ENCODE results near the gene RAB29. TPM values are rescaled to one million over a fixed set of nuclear protein-coding genes. Genes with fewer than 3 reads are reported as not detected.

RAB29 gene
- total RNA-seq, 2 experiments from 2014 or later = 11.7 to 11.8 TPM

DNA sequence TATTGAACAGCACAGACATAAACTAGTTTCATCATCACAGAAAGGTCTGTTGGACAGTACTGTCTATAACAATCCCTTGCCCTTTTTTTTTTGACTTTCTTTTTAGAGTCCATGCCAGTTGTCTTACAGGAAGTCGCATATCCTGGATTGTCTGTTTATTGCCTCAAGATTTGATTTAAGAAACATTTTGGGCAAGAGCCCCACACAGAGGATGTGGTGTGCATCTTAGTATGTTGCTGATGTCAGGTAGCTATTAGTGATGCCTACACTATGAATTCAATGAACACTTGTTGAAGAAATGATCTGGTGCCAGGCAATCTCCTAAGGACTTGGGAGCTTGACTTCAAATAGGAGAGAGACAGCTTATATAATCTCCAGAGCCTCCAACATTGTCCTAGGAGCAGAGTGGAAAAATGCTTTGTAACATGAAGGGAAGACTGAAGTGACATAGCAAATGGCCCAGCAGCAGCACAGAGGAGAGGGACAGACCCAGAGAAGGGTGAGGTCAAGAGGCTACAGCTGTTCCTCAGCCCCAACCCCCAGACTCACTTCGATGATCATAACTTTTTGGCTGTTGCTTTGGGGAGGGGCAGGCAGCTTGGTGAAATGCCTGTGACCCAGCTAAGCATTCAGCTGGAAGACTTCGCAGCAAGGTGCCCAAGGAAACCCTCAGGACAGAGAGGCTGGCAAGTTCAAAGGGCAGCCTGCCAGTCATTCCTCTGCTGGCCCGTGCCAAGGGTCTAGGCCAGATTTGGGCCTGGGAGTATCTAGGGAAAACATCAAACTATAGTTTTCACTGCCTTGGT, 7.5 kb upstream of the RAB29 start:
- peaks cover 8% of the 10 kb centered on the region for H3K4me1 ChIP-seq (ENCODE audit: insufficient read depth, low read length)
- no peaks in the 10 kb centered on the region for H3K36me3 ChIP-seq (ENCODE audit: insufficient read depth, low read length)
- H3K27ac ChIP-seq (ENCODE audit: low read depth in 1 of 2, low read length in 2 of 2) = no peak overlapping the region
- H3K36me3 Mint-ChIP-seq (ENCODE audit: low read depth) = no peaks in the 10 kb centered on the region
- H3K27me3 ChIP-seq (ENCODE audit: control insufficient read depth in 1 of 2, insufficient read depth in 2 of 2, low read length in 2 of 2) = no peaks in the 10 kb centered on the region
- no peak overlapping the region for H3K4me3 ChIP-seq (ENCODE audit: low read length)
- POLR2A ChIA-PET = interaction anchor here (0.5 to 1.7 kb wide), 5 partner anchors 8 to 191 kb away, joined by 3 to 7 read pairs (median 4); partner anchors contain the start of gene NUCKS1
- H3K9me3 Mint-ChIP-seq = no peaks in the 10 kb centered on the region
- DNase-seq (peak in 3 of 14 experiments; percentile 31 to 54 (median 34)), ATAC-seq (ENCODE audit: poor library complexity) (peak; percentile 81)
- no peak overlapping the region for H3K4me3 Mint-ChIP-seq
- intact Hi-C loops (cut with DNase I, micrococcal nuclease) = loop anchor here (1.0 to 5.0 kb wide), 3 partner anchors 72 to 191 kb away; no protein-coding TSS in a partner anchor
- no peaks in the 10 kb centered on the region for H3K27me3 Mint-ChIP-seq
- TF ChIP-seq, protein P1, sequence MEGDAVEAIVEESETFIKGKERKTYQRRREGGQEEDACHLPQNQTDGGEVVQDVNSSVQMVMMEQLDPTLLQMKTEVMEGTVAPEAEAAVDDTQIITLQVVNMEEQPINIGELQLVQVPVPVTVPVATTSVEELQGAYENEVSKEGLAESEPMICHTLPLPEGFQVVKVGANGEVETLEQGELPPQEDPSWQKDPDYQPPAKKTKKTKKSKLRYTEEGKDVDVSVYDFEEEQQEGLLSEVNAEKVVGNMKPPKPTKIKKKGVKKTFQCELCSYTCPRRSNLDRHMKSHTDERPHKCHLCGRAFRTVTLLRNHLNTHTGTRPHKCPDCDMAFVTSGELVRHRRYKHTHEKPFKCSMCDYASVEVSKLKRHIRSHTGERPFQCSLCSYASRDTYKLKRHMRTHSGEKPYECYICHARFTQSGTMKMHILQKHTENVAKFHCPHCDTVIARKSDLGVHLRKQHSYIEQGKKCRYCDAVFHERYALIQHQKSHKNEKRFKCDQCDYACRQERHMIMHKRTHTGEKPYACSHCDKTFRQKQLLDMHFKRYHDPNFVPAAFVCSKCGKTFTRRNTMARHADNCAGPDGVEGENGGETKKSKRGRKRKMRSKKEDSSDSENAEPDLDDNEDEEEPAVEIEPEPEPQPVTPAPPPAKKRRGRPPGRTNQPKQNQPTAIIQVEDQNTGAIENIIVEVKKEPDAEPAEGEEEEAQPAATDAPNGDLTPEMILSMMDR (IDR thresholded peaks at IDR 0.05) = no peak
- peaks cover 7% of the 10 kb centered on the region for H3K4me1 Mint-ChIP-seq (ENCODE audit: low read depth)
- CTCF ChIA-PET = interaction anchor here (0.7 to 2.1 kb wide), 6 partner anchors 9 to 195 kb away, joined by 3 to 8 read pairs (median 4); no protein-coding TSS in a partner anchor
- no peaks in the 10 kb centered on the region for H3K9me3 ChIP-seq (ENCODE audit: control insufficient read depth in 1 of 2, insufficient read depth in 1 of 2, low read length in 2 of 2)
- no peak overlapping the region for H3K27ac Mint-ChIP-seq

DNA sequence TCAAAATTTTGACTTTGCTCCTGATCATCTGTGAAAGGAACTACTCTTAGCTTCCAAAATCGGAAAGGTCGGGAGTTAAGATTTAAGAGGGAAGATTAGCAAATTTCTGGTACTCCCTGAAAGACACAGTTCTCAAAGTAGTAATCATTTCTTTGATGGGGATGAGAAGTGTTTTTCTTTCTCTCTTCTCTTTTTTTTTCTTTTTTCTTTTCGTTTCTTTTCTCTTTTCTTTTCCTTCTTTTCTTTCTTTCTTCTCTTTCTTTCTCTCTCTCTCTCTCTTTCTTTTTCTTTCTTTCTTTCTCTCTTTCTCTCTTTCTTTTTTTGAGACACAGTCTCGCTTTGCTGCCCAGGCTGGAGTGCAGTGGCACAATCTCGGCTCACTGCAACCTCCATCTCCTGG, 5.1 kb upstream of the RAB29 start:
- peaks cover 2% of the 10 kb centered on the region for H3K36me3 Mint-ChIP-seq (ENCODE audit: low read depth)
- ATAC-seq (ENCODE audit: poor library complexity) (no peak), DNase-seq (no peak)
- TF ChIP-seq, protein P1 (IDR thresholded peaks at IDR 0.05) = peak; percentile 18
- no peak overlapping the region for H3K4me3 Mint-ChIP-seq
- H3K27me3 Mint-ChIP-seq = no peaks in the 10 kb centered on the region
- H3K27me3 ChIP-seq (ENCODE audit: control insufficient read depth in 1 of 2, insufficient read depth in 2 of 2, low read length in 2 of 2) = no peaks in the 10 kb centered on the region
- H3K4me1 Mint-ChIP-seq (ENCODE audit: low read depth) = peaks cover 21% of the 10 kb centered on the region
- H3K27ac Mint-ChIP-seq = no peak overlapping the region
- H3K4me1 ChIP-seq (ENCODE audit: insufficient read depth, low read length) = peaks cover 11% of the 10 kb centered on the region
- no peaks in the 10 kb centered on the region for H3K9me3 ChIP-seq (ENCODE audit: control insufficient read depth in 1 of 2, insufficient read depth in 1 of 2, low read length in 2 of 2)
- POLR2A ChIA-PET = no interaction called here
- H3K9me3 Mint-ChIP-seq = no peaks in the 10 kb centered on the region
- CTCF ChIA-PET = no interaction called here
- intact Hi-C loops (cut with DNase I, micrococcal nuclease) = loop anchor here in 1 of 2 experiments (5.0 kb wide), 1 partner anchor 188 kb away; no protein-coding TSS in a partner anchor
- H3K36me3 ChIP-seq (ENCODE audit: insufficient read depth, low read length) = no peaks in the 10 kb centered on the region
- no peak overlapping the region for H3K27ac ChIP-seq (ENCODE audit: low read depth in 1 of 2, low read length in 2 of 2)
- H3K4me3 ChIP-seq (ENCODE audit: low read length) = no peak overlapping the region

DNA sequence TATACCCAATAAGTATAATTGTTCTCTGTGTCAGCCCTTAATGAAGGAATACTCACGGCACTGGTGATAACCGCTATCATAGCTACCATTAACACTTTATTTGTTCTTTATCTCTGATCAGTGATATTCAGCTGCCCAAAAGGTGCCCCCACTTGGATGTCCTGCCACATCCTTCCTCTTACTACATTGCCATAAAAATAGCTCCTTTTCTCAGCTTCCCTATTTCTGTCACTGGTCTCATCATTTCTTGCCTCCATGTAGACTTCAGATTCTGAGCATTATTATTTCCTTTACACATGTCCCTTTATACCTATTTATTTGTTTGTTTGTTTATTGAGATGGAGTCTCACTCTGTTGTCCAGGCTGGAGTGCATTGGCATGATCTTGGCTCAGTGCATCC, 2.7 kb upstream of the RAB29 start:
- H3K4me3 Mint-ChIP-seq = no peak overlapping the region
- intact Hi-C loops (cut with DNase I, micrococcal nuclease) = loop anchor here (2.0 to 10.0 kb wide), 3 partner anchors 35 to 653 kb away; partner anchors contain the start of genes ELK4 (in 1 of the 2), RBBP5 (in 1 of the 2) and SLC41A1 (in 1 of the 2)
- no peak overlapping the region for H3K4me3 ChIP-seq (ENCODE audit: low read length)

More for the DNA sequence above, 2.7 kb upstream of the RAB29 start:
- Histone ChIP-seq H3K4me1 (ENCODE audit: insufficient read depth, low read length) (peaks cover 22% of the 10 kb centered on the region), H3K27ac (ENCODE audit: low read depth in 1 of 2, low read length in 2 of 2) (no peak overlapping the region), H3K27me3 (ENCODE audit: control insufficient read depth in 1 of 2, insufficient read depth in 2 of 2, low read length in 2 of 2) (no peaks in the 10 kb centered on the region), H3K9me3 (ENCODE audit: control insufficient read depth in 1 of 2, insufficient read depth in 1 of 2, low read length in 2 of 2) (no peaks in the 10 kb centered on the region), H3K36me3 (ENCODE audit: insufficient read depth, low read length) (no peaks in the 10 kb centered on the region)
- TF ChIP-seq, protein P1 (IDR thresholded peaks at IDR 0.05) = no peak
- CTCF ChIA-PET = interaction anchor here (0.8 kb wide), 1 partner anchor 186 kb away, joined by 3 read pairs; no protein-coding TSS in a partner anchor
- Mint-ChIP-seq H3K27me3 (no peaks in the 10 kb centered on the region), H3K4me1 (ENCODE audit: low read depth) (peaks cover 41% of the 10 kb centered on the region), H3K9me3 (no peaks in the 10 kb centered on the region), H3K36me3 (ENCODE audit: low read depth) (peaks cover 12% of the 10 kb centered on the region), H3K27ac (peak overlapping the region; percentile 34)
- ATAC-seq (ENCODE audit: poor library complexity) (no peak), DNase-seq (no peak)
- POLR2A ChIA-PET = interaction anchor here (1.6 kb wide), 1 partner anchor 29 kb away, joined by 3 read pairs; the partner anchor contains the start of gene NUCKS1

Data from CD4-positive, alpha-beta T cell (primary cell).